Right lung (tissue), 5 donors: ENCODE data around the gene MCTP1. TPM values are rescaled to one million over a fixed set of nuclear protein-coding genes. Genes with fewer than 3 reads are reported as not detected.
A peak's percentile ranks its signal among the peaks of the same experiment; 100 is the strongest.

Experiments
- DNase-seq, 2 donors: peaks; one replicate each; pipeline ENCODE4 v3.0.0-alpha.2; 2013
- polyA plus RNA-seq, 5 donors: library from polyadenylated mRNA; unstranded; fragments of 120-200 nt; gene quantifications; one replicate each; pipeline versions ENCODE4 v1.2.1 to v1.2.3, GENCODE V29; 2013; ENCODE audit warnings: inconsistent platforms in 1 of 5, low replicate concordance in 1 of 5; ENCODE audit not compliant: insufficient read length in 5 of 5, insufficient read depth in 1 of 5

MCTP1 gene
- polyA plus RNA-seq, 5 donors: 3.2 to 6.4 (median 5.5) TPM

GRCh38 chr5:94815313-94816039 is 469.4 kb downstream of the MCTP1 start:
- DNase-seq: no peak

- no peak for DNase-seq
These were observed 472.7 kb downstream of the MCTP1 start for GRCh38 chr5:94812232-94812631.

GRCh38 chr5:94811331-94811730 is 473.6 kb downstream of the MCTP1 start:
- DNase-seq: no peak

GRCh38 chr5:94810877-94811276 is 474.0 kb downstream of the MCTP1 start:
- DNase-seq: no peak

GRCh38 chr5:94810281-94810680 is 474.6 kb downstream of the MCTP1 start:
- no peak for DNase-seq

GRCh38 chr5:94808497-94808896 is 476.4 kb downstream of the MCTP1 start:
- no peak for DNase-seq

GRCh38 chr5:94807985-94808384 is 476.9 kb downstream of the MCTP1 start:
- DNase-seq: no peak

- no peak for DNase-seq
These were observed 482.4 kb downstream of the MCTP1 start for GRCh38 chr5:94802450-94802849.

- DNase-seq: peak; percentile 37 to 38
These were observed 488.3 kb downstream of the MCTP1 start for GRCh38 chr5:94796586-94796985.

- DNase-seq: no peak
These were observed 491.1 kb downstream of the MCTP1 start for GRCh38 chr5:94793816-94794198.

- no peak for DNase-seq
These were observed 491.6 kb downstream of the MCTP1 start for GRCh38 chr5:94793113-94793815.

- DNase-seq: no peak
These were observed 493.1 kb downstream of the MCTP1 start for GRCh38 chr5:94791829-94792228.

- DNase-seq: no peak
These were observed 496.4 kb downstream of the MCTP1 start for GRCh38 chr5:94788527-94788926.

- DNase-seq: no peak
These were observed 500.1 kb downstream of the MCTP1 start for GRCh38 chr5:94784536-94785505.

- DNase-seq: no peak
These were observed 502.5 kb downstream of the MCTP1 start for GRCh38 chr5:94782383-94782782.

- DNase-seq: no peak
These were observed 505.2 kb downstream of the MCTP1 start for GRCh38 chr5:94779684-94780083.

GRCh38 chr5:94778732-94779131 is 506.2 kb downstream of the MCTP1 start:
- DNase-seq: no peak

GRCh38 chr5:94778299-94778698 is 506.6 kb downstream of the MCTP1 start:
- DNase-seq: no peak

- DNase-seq: no peak
These were observed 507.6 kb downstream of the MCTP1 start for GRCh38 chr5:94777056-94777880.

- DNase-seq: no peak
These were observed 508.7 kb downstream of the MCTP1 start for GRCh38 chr5:94776167-94776566.

GRCh38 chr5:94775088-94775487 is 509.8 kb downstream of the MCTP1 start:
- DNase-seq: no peak
